Activated CD4-positive, alpha-beta T cell treated with anti-CD3 and anti-CD28 coated beads, Interleukin-2, amount 50 U/mL, for 16 hours (primary cell): Measurements from ENCODE around the gene RNGTT.
"Not testable (repeated sequence)": the region's sequence is repeated elsewhere in the genome, so short reads cannot be mapped to it uniquely, and the experiment has no call there.

Experiments
- DNase-seq: peaks from one replicate; pipeline ENCODE4 v3.0.0-alpha.2; 2020

RNGTT gene

DNA sequence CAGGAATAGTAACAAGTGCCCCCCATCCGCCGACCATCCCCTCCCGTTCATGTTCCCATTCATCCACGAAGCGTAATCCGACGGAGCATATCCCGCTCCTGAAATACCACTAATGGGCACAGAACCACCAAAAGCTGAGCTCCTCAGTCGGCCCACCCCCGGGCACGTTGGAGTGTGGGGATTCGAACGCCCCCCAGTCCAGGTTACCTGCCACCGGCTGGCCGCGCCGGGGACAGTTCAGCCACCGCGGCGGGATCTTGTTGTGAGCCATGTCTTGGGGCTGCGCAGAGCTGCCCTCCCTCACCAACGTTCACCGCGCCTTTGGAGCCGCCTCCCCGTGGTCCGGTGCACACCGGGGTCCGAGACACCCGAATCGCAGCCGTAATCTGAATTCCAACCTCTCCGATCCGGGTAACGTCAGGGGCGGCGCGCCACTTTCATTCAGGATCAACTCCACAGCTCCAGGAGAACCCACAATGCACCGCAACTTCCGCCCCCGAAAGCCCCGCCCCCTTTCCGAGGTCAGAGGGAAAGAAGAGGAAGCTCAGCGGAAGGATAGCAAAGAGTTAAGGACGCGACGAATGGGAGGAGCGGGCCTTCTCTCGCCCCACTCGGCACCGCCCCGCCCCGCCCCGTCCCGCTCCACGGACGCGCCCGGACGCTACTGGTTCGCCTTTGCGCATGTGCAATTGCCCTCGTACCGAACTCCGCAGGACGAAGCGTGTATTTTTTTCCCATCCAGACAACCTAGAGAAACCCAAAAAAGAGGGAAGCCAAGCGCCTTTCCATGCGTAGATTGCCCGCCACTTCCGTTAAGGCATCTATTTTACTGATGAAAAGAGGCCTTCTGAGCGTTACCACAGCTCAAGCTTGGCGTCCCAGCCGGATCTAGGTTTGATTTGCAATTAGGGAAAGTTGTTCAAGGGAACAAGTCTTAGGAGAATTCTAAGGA, at the start of gene RNGTT:
Gene RNGTT (minus strand): TSS at position 480 of the 952 bp plus-strand sequence. CDS start 209 bp downstream, at position 271.
- DNase-seq = peak; percentile 99

DNA sequence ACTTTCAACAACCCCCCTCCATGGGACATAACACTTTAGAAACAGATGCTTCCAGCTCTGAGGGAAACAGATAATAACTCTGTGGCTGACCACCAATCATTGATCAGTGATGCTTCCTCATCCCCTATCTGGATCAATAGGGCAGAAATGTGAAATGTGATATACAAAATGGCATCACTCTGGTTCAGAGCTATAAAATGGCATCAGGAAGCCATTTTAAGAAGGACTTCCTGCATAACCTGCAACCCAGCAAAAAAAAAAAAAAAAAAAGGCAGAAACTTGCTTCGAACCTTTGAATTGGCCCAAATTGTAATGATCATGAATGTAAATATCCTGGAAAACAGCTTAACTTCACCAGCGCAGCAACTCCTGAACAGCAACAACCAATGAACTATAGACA, 48.0 kb upstream of the RNGTT start:
- DNase-seq = no peak

DNA sequence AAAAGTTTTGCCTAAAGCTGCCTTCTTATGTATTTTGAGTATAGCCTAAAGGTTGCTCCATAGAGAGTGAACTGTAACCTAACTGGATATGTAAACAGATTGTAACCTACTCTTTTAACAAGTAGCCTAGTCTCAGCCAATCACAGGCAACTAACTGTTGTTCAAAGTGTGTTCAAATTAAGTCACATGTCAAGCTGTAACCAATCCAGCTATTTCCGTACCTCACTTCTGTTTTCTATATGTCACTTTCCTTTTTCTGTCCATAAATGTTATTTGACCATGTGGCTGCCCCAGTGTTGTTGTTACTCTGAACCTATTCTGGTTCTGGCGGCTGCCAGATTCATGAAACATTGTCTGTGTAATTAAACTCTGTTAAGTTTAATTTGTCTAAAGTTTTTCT, 47.4 kb upstream of the RNGTT start:
- DNase-seq = no peak

DNA sequence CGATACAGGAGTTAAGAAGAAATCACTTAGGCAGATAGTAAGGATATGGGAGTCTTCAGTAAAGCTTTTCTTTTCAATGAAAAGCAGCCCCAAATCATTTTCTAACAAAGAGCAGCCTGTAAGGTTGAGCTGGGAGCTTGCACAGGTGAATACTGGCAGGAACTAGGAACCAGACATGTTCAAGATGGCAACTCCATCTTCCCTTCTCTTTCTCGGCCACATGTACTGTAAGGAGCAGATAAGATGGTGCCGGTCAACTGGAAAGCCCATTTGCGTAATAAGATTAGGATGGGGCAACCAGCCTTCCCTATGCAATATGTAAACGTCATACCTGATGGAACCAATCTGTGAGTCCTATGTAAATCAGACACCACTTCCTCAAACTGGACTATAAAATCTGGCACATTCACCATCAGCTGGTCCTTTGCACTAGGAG, 46.2 kb upstream of the RNGTT start:
- DNase-seq = no peak

DNA sequence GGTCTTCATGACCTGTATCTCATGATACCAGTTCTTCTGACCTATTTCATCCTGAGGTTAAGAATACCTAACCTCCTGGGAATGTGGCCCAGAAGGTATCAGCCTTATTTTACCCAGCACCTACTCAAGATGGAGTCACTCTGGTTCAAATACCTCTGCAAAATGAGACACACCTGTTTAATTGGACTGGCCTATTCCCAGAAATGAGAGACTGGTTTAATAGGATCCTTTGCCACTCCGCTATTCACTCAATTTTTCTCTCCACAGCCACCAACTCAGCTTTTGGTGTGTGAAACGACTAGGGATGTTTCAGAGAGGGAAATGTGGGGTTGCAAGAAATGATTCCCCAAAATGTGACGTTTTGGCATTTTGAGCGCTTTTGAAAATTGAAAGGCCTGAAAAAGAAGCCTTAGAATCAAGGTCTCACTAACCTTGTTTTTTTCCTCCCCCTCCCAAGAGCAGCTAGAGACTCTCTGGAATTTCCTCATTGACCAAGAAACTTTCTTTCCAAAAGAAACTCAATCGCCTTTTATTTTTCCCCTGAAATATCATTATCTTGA, 45.5 kb upstream of the RNGTT start:
- no peak for DNase-seq

DNA sequence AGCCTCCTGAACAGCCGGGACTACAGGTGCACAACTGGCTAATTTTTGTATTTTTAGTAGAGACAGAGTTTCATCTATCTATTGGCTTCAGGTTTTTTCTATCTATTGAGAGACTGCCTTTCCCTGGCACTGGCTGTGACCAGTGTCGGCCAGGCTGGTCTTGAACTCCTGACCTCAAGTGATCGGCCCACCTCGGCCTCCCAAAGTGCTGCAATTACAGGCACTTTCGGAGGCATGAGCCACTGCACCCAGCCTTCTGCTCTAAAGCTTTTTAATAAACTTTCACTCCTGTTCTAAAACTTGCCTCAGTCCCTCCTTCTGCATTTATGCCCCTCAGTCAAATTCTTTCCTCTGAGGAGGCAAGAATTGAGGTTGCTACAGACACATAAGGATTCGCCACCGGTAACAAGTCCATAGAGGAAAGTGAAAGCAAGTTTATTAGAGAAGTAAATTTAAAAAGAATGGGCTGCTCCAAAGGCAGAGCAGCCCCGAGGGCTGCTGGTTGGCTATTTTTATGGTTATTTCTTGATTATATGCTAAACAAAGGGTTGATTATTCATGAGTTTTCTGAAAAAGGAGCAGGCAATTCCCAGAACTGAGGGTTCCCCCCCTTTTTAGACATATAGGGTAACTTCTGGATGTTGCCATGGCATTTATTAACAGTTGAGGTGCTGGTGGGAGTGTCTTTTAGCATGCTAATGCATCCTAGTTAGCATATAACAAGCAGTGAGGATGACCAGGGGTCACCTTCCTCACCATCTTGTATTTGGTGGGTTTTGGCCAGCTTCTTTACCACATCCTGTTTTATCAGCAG, 44.8 kb upstream of the RNGTT start:
- no peak for DNase-seq

DNA sequence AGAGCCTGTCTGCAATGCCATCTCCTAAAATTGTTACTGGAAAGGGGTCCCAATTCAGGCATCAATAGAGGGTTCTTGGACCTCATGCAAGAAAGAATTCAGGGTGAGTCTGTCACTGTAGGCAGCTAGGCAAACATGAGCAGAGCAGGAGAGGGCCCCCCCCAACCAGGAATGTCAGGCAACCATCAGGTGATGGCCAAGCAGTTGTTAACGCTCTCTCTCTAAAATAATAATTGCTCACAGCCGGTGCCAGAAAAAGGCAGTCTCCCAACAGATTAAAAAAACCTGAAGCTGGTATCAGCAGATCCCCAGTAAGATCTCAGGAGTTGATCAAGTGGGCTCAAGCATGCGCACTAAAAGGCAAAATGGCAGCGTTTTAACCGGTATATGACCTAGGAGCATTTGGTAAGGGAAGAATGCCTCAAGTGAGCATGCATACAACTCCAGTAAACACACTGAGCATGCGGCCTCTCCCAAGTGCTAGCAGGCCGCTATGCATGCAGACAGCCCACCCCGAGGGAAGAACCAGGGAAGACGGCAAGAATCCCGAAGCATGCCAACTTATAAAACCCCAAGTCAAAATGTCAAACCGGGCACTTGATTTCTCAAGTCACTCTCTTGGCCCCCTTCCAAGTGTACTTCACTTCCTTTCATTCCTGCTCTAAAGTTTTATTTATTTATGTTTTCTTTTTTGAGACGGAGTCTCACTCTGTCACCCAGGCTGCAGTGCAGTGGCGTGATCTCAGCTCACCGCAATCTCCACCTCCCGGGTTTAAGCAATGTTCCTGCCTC, 44.0 kb upstream of the RNGTT start:
- no peak for DNase-seq

DNA sequence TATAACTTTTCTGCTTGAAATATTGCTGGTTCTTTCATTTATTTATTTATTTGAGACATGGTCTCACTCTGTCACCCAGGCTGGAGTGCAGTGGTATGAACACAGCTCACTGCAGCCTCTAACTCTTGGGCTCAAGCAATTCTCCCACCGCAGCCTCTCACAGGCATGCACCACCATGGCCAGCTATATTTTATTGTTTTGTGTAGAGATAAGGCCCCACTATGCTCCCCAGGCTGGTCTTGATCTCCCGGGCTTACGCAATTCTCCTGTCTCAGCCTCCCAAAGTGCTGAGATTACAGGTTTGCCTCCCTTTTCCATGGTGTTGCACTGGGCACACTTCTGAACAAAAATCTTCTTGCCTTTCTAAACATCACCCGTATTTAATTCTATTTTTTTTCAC, 39.1 kb upstream of the RNGTT start:
- DNase-seq = no peak

DNA sequence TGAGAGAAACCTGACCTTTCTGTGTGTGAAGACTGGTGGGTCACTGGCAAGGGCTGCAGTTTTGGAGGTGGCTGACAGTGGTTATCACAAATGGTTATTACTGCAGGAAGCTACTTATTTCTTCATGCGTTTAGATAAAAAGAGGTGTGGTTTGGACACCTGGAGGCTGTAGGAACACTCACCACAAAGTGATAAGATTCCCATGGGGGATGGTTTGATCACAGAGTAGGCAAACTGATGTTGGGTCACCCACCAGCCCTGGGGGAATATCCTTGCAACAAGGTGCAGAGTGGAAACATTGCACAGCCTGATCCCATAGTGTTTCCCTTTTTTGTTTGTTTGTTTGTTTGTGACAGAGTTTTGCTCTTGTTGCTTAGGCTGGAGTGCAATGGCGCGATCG, 33.9 kb upstream of the RNGTT start:
- DNase-seq = no peak

DNA sequence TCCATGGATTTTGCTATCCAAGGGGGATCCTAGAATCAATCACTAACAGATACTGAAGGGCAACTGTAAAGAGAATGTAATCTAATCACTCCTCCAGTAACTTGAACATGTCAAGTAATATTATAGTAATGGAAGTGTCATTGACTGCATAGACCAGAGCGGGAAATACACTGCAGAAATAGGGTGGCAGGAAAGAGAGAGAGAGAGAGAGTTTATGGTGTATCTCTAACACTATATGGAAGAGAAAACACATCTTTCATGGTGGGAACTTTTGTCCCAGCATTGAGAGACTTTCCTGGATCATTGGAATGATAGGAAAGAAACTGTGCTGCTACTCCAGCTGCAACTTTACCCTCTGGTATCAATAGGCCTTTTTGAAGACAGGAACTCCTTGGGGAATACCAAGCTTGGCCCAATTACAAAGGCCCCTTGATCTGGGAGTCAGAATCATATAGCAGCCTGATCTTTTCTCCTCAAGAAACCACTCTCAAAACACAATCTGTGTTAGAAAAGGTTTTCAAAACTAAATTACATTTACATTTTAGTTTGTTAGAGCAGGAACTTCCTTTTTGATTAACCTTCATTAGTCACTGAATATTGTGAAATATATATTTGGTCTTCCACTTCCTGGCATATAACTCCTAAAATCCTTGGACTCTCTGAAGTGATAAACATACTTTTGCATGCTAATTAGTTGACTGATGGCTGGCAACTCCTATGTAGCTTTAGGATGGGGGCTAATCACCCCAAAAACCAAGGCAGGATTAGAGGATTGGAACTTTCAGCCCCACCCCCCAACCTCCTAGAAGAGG, 29.5 kb upstream of the RNGTT start:
- DNase-seq = no peak

DNA sequence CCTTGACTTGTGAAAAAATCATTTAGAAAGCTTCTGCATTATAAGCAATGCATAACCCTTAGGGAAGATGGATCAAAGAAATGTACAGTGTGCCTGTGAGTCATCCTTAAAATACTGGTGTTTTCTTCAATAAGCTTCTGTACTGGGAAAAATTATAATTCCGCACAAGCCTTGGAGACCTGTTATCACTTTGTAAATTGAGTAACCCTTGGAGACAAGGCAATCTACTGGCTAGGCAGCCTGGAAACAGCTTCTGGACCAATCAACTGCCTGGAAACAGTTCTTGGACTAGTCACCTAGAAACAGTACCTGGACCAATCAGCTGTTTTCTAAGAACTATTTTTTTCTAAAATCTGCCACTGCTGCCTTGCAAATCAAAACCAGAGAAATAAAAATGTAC, 25.8 kb upstream of the RNGTT start:
- DNase-seq = no peak

DNA sequence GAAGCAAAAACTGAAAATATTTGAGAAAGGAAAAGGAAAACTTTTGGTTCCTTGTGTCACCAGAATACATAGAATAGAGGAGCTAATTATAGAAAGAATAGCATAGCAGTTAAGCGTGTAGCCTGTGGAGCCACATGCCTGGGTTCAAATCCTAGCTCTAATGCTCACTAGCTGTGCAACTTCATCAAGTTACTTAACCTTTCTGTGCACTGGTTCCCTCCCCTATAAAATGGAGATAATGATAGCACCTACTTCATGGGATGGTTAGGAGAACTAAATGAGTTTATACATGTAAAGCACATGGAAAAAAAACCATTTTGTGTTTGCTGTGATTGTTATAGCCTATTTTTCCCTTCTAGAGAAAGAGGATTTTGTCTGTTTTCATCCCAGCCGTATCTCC, 24.5 kb upstream of the RNGTT start:
- DNase-seq = no peak

DNA sequence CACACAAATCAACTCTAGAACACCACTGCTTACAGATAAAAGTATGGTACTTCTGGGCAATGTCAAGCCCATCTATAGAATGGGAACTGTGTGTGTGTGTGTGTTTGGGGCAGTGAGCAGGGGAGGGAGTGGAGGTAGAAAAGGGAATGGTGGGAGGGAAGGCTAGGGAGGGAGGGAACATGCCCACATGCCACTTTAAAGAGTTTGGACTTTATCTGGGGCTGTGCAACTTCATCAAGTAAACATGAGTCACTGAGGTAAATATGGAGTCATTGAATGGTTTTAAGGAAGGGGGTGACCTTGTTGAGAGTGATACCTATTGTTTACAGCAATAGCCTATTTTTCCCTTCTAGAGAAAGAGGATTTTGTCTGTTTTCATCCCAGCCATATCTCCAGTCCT, 22.5 kb upstream of the RNGTT start:
- DNase-seq = no peak

DNA sequence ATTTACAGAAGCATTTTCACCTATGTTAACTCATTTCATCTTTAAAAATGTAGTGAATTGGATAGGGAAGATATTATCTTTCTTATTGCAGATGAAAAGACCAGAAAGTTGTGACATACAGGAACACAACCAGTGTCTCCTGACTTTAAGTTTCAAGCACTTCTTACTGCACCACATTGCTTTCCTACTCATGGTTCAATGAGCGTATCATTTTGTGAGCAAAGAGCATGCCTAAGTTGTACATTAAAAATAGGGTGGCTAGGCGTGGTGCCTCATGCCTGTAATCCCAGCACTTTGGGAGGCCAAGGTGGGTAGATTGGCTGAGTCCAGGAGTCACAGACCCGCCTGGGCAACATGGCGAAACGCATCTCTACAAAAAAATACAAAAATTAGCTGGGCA, 21.2 kb upstream of the RNGTT start:
- no peak for DNase-seq

DNA sequence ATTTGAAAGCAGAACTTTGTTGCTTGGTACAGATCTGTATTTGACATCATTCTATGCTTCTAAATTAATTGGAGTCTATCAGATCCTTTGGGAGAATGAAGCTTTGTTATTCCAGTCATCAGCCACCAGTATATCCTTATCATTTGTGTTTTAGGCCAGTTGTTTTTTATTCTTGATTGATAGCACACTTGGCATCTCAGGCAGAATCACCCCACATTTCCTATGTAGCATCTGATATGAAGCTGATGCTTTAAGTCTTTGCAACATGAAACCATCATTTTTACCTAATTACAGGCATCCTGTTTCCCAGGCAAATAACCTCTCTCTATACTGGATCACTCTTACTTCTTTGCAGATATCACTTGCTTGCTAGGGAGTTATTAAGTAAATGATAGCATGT, 20.7 kb upstream of the RNGTT start:
- no peak for DNase-seq

DNA sequence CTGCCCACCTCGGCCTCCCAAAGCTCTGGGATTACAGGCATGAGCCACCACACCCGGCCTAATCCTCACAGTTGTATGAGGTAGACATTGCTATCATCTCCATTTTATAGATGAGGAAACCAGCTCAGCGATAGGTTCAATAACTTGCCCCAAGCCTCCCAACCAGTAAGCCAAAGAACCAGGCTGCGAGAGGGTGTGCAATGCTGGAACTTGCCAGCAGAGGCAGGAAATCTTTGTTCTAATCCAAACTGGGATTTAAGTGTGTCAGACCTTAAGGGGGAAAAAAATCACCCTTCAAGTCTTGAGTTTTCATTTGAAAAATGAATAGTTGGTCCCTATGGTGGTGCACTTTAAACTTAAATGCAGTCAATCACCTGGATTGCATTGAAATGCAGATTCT, 20.1 kb upstream of the RNGTT start:
- DNase-seq = no peak

DNA sequence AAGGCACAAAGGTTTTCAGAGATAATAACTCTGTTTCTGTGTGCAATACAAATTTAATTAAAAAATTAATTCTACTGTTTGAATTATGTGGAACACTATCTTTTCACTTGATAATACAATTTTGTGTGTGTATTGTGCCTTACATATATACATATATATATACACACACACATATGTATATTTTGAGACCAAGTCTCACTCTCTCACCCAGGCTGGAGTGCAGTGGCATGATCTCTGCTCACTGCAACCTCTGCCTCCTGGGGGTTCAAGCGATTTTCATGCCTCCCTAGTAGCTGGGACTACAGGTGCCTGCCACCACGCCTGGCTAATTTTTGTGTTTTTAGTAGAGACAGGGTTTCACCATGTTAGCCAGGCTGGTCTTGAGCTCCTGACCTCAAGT, 19.7 kb upstream of the RNGTT start:
- not testable (repeated sequence) for DNase-seq

DNA sequence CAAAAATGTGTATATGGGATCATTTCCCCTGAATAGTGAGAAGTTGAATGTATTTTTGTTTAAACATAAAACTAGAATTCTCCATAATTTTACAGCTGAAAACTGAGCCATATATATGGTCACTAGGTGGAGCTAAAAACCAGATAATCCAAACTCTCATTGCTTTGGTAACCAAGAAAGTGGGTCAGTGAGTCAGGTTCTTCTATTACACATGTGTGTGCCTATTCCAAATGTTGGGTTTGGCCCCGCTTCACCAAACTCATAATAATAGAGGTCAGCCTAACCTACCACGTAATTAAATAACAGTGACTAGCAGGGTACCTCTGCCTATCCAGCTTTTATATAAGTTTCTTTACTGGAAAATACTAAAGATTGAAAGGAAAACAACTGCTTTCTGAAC, 19.3 kb upstream of the RNGTT start:
- peak; percentile 62 for DNase-seq

DNA sequence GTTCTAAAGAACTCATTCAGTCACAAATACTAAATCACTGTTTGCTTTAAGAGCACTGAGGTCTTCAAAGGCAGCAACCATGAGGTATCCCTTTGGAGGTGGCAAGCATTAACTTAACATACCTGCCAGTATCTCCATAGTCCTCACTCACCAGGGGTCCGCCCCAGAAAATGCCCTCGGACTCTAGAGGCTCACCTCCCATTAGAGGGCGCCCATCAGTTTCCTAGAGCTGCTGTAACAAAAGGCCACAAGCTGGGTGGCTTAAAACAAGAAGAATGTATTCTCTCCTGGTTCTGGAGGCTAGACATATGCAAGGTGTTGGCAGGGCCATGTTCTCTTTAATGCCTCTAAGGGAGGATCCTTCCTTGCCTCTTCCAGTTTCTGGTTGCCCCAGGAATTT, 12.0 kb upstream of the RNGTT start:
- DNase-seq = no peak

DNA sequence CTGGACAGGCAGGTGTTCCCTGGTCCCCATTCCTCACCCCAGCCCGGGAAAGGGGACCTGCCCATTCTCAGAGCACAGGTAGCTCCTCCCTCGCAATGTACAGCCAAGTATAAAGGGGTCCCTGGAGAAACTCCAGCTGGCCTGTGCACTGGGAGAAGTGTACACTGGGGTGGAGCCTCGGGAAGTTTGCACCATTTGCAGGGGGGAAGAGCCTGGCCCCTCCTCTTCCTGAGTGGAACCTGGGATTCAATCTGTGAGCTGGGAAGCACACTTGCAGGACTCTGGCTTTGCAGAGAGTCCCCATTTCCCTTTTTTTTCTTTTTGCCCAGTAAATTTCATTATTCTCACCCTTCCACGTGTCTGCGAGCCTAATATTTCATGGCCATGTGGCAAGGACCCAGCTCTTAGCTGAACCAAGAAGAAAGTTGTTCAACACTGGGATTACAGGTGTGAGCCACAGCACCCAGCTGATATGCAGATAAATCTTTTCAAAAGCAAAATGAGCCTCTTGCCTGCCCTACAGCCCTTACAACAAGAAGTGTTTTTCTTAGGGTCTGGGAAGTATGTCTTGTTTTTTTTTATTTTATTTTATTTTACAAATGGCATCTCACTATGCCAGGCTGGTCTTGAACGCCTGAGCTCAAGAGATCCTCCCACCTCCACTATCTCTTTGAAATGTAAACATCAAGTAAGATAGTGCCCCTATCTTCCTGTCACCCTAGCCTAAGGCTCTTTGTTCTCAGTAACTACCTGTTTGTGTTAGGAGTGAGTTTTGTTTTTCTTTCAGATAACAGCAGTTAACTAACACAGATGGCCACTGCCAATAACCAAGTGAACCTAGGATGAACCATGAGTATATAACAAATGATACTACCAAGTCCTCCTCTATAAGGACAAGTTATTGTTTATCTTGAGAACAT, 9.3 kb upstream of the RNGTT start:
- DNase-seq = no peak

DNA sequence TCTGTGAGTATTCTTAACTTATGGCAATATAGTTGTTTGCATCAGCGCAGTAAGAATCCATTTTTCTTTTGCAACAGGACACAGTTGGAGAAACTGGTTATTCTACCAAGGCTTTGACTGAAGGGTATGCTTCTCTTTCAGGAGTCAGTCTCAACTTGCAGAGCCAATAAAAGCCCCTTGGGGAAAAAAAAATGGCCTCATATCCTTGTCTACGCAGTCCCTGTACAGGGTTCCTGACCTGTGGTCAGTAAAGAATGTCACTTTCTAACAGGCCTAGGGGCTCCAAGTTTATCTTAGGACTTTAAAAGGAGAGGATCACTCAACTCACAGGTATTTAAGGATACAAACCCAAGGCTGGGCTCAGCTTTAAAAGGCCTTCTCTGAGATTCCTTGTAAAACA, 6.9 kb upstream of the RNGTT start:
- no peak for DNase-seq
